HCT116 (cell line): ENCODE results near the gene POC1B. TPM values are rescaled to one million over a fixed set of nuclear protein-coding genes. Genes with fewer than 3 reads are reported as not detected.

Experiments
- ATAC-seq: fragments of 200-7000 bp; cut with Tn5 transposase; 2 replicates; pipeline ENCODE4 v1.9.1; 2020; ENCODE audit warnings: mild to moderate bottlenecking, moderate library complexity
- BruUV-seq: library from RNA; stranded (reverse); fragments of 400-500 nt; replicated peaks from 2 replicates; lab custom pipeline; 2021; lab: Mats Ljungman, UMichigan
- CTCF ChIA-PET: fragments of 300-600 bp; sonication (Branson Sonifier 250); formaldehyde crosslinking; loops from one replicate; lab custom pipeline; 2021; ENCODE audit warnings: antibody characterized with exemption; lab: Charles Lee
- POLR2A ChIA-PET: fragments of 300-600, 350-600 bp; sonication (Branson Sonifier 250); formaldehyde crosslinking; loops from one replicate; lab custom pipeline; 2021; ENCODE audit warnings: antibody characterized with exemption; lab: Charles Lee
- RAD21 ChIA-PET, 2 experiments: fragments of 300-600 bp; sonication (Branson Sonifier 250); formaldehyde crosslinking; loops; one replicate each; lab custom pipeline; 2023; ENCODE audit warnings: low total read pairs in 2 of 2; ENCODE audit not compliant: uncharacterized antibody in 2 of 2, unreplicated experiment in 2 of 2, low non-redundant PET in 1 of 2; lab: Charles Lee
- DNase-seq: peaks from one replicate; pipeline ENCODE4 v3.0.0-alpha.2; 2010; ENCODE audit warnings: low read depth, low spot score
- H2AFZ ChIP-seq: fragments of 200-600 bp; shearing (Covaris generic), sonication (generic); 2 replicates; pipeline ENCODE4 v1.6.1; 2017; ENCODE audit warnings: low read depth, mixed run types, mixed read lengths, antibody characterized with exemption, low read length; ENCODE audit not compliant: poor library complexity, severe bottlenecking
- H3K27ac ChIP-seq: 2 replicates; pipeline ENCODE4 v1.5.1; 2012; ENCODE audit warnings: low read depth, low read length
- H3K27me3 ChIP-seq: fragments of 200-600 bp; sonication (generic); 2 replicates; pipeline ENCODE4 v1.6.1; 2016; ENCODE audit warnings: mixed run types, low read length, mixed read lengths; ENCODE audit not compliant: insufficient read depth
- H3K36me3 ChIP-seq, 2 experiments: fragments of 200-500 bp in 1 of 2; fragments of 200-600 bp in 1 of 2; sonication (Bioruptor generic) in 1 of 2; sonication (generic) in 1 of 2; 2 replicates each; pipeline versions ENCODE4 v1.5.1 to v1.6.1; 2014 to 2016; ENCODE audit warnings: low read length in 2 of 2, inconsistent platforms in 1 of 2, mixed read lengths in 1 of 2, mixed run types in 1 of 2; ENCODE audit not compliant: insufficient read depth in 2 of 2, control insufficient read depth in 1 of 2
- H3K4me1 ChIP-seq, 2 experiments: fragments of 200-600 bp in 1 of 2; sonication (generic) in 1 of 2; 2 replicates each; pipeline versions ENCODE4 v1.5.1 to v1.6.1; 2012 to 2017; ENCODE audit warnings: low read length in 2 of 2, inconsistent platforms in 1 of 2, mild to moderate bottlenecking in 1 of 2, mixed read lengths in 1 of 2, mixed run types in 1 of 2, moderate library complexity in 1 of 2; ENCODE audit not compliant: insufficient read depth in 2 of 2, control insufficient read depth in 1 of 2
- H3K4me2 ChIP-seq: fragments of 200-600 bp; sonication (generic); 2 replicates; pipeline ENCODE4 v1.6.1; 2017; ENCODE audit warnings: mixed run types, low read length, mixed read lengths
- H3K4me3 ChIP-seq, 2 experiments: fragments of 200-600 bp in 1 of 2; sonication (generic) in 1 of 2; replicated peaks in 1 of 2; 2 replicates each; pipeline ENCODE4 v1.5.1; 2011 to 2016; ENCODE audit warnings: low read length in 2 of 2, control low read depth in 1 of 2, low read depth in 1 of 2, mild to moderate bottlenecking in 1 of 2, mixed read lengths in 1 of 2, mixed run types in 1 of 2
- H3K79me2 ChIP-seq: fragments of 200-600 bp; sonication (generic); 2 replicates; pipeline ENCODE4 v1.6.1; 2017; ENCODE audit warnings: mild to moderate bottlenecking, mixed run types, low read length, moderate library complexity, mixed read lengths; ENCODE audit not compliant: insufficient read depth
- H3K9ac ChIP-seq: fragments of 200-600 bp; sonication (generic); 2 replicates; pipeline ENCODE4 v1.6.1; 2016; ENCODE audit warnings: low read length, mixed read lengths
- H3K9me2 ChIP-seq: fragments of 200-600 bp; sonication (generic), shearing (Covaris generic); 2 replicates; pipeline ENCODE4 v1.6.1; 2017; ENCODE audit warnings: mixed run types, mild to moderate bottlenecking, moderate library complexity; ENCODE audit not compliant: insufficient read depth
- H3K9me3 ChIP-seq, 2 experiments: fragments of 200-500 bp in 1 of 2; fragments of 200-600 bp in 1 of 2; sonication (Bioruptor generic) in 1 of 2; sonication (generic) in 1 of 2; 2 replicates each; pipeline ENCODE4 v1.6.1; 2014 to 2017; ENCODE audit warnings: low read length in 2 of 2, mixed read lengths in 2 of 2, inconsistent platforms in 1 of 2, low read depth in 1 of 2, mild to moderate bottlenecking in 1 of 2, mixed run types in 1 of 2, moderate library complexity in 1 of 2; ENCODE audit not compliant: control insufficient read depth in 1 of 2, insufficient read depth in 1 of 2
- H4K20me1 ChIP-seq: fragments of 200-600 bp; sonication (generic), shearing (Covaris generic); 2 replicates; pipeline ENCODE4 v1.6.1; 2017; ENCODE audit warnings: mixed run types, mild to moderate bottlenecking, moderate library complexity; ENCODE audit not compliant: insufficient read depth
- CTCF ChIP-seq, 3 experiments: fragments of 200-600 bp in 1 of 3; sonication (generic) in 1 of 3; IDR thresholded peaks in 2 of 3; conservative IDR thresholded peaks in 1 of 3; 2 replicates each; pipeline ENCODE4 v1.5.1; 2012 to 2017; ENCODE audit warnings: low read depth in 2 of 3, low read length in 2 of 3, antibody characterized with exemption in 1 of 3, borderline replicate concordance in 1 of 3, control low read depth in 1 of 3, mild to moderate bottlenecking in 1 of 3, mixed read lengths in 1 of 3, mixed run types in 1 of 3, moderate library complexity in 1 of 3; ENCODE audit not compliant: insufficient read depth in 1 of 3
- EZH2phosphoT487 ChIP-seq: fragments of 200-600 bp; IDR thresholded peaks from 2 replicates; pipeline ENCODE4 v1.6.1; 2018; ENCODE audit warnings: antibody characterized with exemption, borderline replicate concordance
- FOSL1 ChIP-seq: IDR thresholded peaks from 2 replicates; pipeline ENCODE4 v1.6.1; 2012; ENCODE audit warnings: low read depth
- MAX ChIP-seq: IDR thresholded peaks from 2 replicates; pipeline ENCODE4 v1.6.1; 2012
- POLR2A ChIP-seq: IDR thresholded peaks from 2 replicates; pipeline ENCODE4 v1.7.0; 2011; ENCODE audit warnings: borderline replicate concordance; ENCODE audit not compliant: insufficient read depth, insufficient read length; ENCODE audit errors: extremely low read depth
- POLR2AphosphoS5 ChIP-seq: IDR thresholded peaks from 2 replicates; pipeline ENCODE4 v1.6.1; 2011; ENCODE audit warnings: mild to moderate bottlenecking, low read depth, low read length, moderate library complexity
- RAD21 ChIP-seq: IDR thresholded peaks from 2 replicates; pipeline ENCODE4 v1.6.1; 2012; ENCODE audit warnings: low read depth, mild to moderate bottlenecking
- SIN3A ChIP-seq: IDR thresholded peaks from 2 replicates; pipeline ENCODE4 v1.6.1; 2012; ENCODE audit warnings: low read depth
- SP1 ChIP-seq: IDR thresholded peaks from 2 replicates; pipeline ENCODE4 v1.6.1; 2012; ENCODE audit warnings: low read depth
- TCF7L2 ChIP-seq: IDR thresholded peaks from 2 replicates; pipeline ENCODE4 v1.7.0; 2011; ENCODE audit warnings: borderline replicate concordance, inconsistent platforms; ENCODE audit not compliant: insufficient read depth, insufficient read length; ENCODE audit errors: extremely low read depth
- YY1 ChIP-seq: IDR thresholded peaks from 2 replicates; pipeline ENCODE4 v1.6.1; 2011; ENCODE audit warnings: low read length, low read depth, moderate library complexity, mild to moderate bottlenecking; ENCODE audit not compliant: insufficient replicate concordance; ENCODE audit errors: extremely low read depth
- ZFX ChIP-seq: fragments of 450-650 bp; IDR thresholded peaks from 2 replicates; pipeline ENCODE4 v1.6.1; 2017
- intact Hi-C: fragments of 100-400 bp; cut with micrococcal nuclease; formaldehyde crosslinking; loops from 2 replicates; pipeline ENCODE4 v1.10.0; 2022
- total RNA-seq: library from RNA; stranded (reverse); gene quantifications from one replicate; pipeline ENCODE4 v1.2.1, GENCODE V29; 2021; ENCODE audit not compliant: unreplicated experiment

The POC1B gene
- total RNA-seq, 1 experiment from 2014 or later = 14.3 TPM

GRCh38 chr12:89525305-89525823 lies 483 bp downstream of the POC1B start:
- DNase-seq (no peak), ATAC-seq (peak; percentile 48)
- ChIA-PET CTCF (interaction anchor here (0.8 to 2.6 kb wide), 6 partner anchors 13 to 508 kb away, joined by 3 to 10 read pairs (median 6); no protein-coding TSS in a partner anchor), RAD21 (no interaction called here), POLR2A (interaction anchor here (1.6 kb wide), 1 partner anchor 173 kb away, joined by 5 read pairs; the partner anchor contains the start of gene DUSP6)
- Histone ChIP-seq H3K4me3 (peak overlapping the region; percentile 81 to 86), H3K9me3 (no peaks in the 10 kb centered on the region), H3K27me3 (no peaks in the 10 kb centered on the region), H3K4me1 (peaks cover 4 to 17% of the 10 kb centered on the region in 2 experiments; a peak in 3 of 4 replicates), H3K79me2 (peaks cover 18% of the 10 kb centered on the region), H3K9ac (peak overlapping the region; percentile 71), H4K20me1 (no peaks in the 10 kb centered on the region), H3K9me2 (no peaks in the 10 kb centered on the region), H3K36me3 (peaks cover 0 to 2% of the 10 kb centered on the region in 2 experiments; a peak in 2 of 4 replicates), H3K27ac (peak overlapping the region; percentile 72), H3K4me2 (peak overlapping the region; percentile 85), H2AFZ (no peak overlapping the region)
- no TSS peak for BruUV-seq
- TF ChIP-seq MAX (peak; percentile 76), TCF7L2 (peak; percentile 92), POLR2A (no peak), SP1 (0 out of 2 replicates have a peak, but pooled peaks have one; percentile 4), ZFX (0 out of 2 replicates have a peak, but pooled peaks have one; percentile 29)
- intact Hi-C loops = loop anchor here (2.0 to 5.0 kb wide), 3 partner anchors 173 to 1413 kb away; partner anchors contain the start of gene DUSP6

GRCh38 chr12:89524541-89525304 lies 1.1 kb downstream of the POC1B start, which contains the start of gene GALNT4:
Gene GALNT4 (minus strand): TSS chr12:89524796. CDS start chr12:89524549, 247 bp downstream.
- peaks cover 4 to 17% of the 10 kb centered on the region in 2 experiments; a peak in 3 of 4 replicates for H3K4me1 ChIP-seq
- H3K79me2 ChIP-seq = peaks cover 23% of the 10 kb centered on the region
- peak within 1 kb of the TSS; percentile 81 to 86 for H3K4me3 ChIP-seq
- ATAC-seq = peak; percentile 83
- intact Hi-C loops = loop anchor here (1.0 to 5.0 kb wide), 5 partner anchors 54 to 1412 kb away; partner anchors contain the start of gene DUSP6
- TF ChIP-seq EZH2phosphoT487 (no peak), ZFX (no peak), YY1 (peak; percentile 26), FOSL1 (no peak), RAD21 (peak; percentile 60), SIN3A (0 out of 2 replicates have a peak, but pooled peaks have one; percentile 0), CTCF (IDR thresholded peaks at IDR 0.05 in 2 of 3, conservative IDR thresholded peaks at IDR 0.05 in 1 of 3; ENCODE audit: borderline replicate concordance in 1 of 3, insufficient read depth in 1 of 3, low read depth in 2 of 3, low read length in 2 of 3) (peak; percentile 63 to 67 (median 65); a peak in 5 of 6 replicates), POLR2AphosphoS5 (peak; percentile 68; the same call in 1 of the 2 replicates), SP1 (peak; percentile 2; the same call in 1 of the 2 replicates)
- TF ChIP-seq, all 23 proteins: peak for 6
- no TSS peak for BruUV-seq
- Histone ChIP-seq H3K27ac (peak within 1 kb of the TSS; percentile 72), H3K9me2 (no peaks in the 10 kb centered on the region), H2AFZ (no peak within 1 kb of the TSS), H3K4me2 (peak within 1 kb of the TSS; percentile 85), H3K9ac (peak within 1 kb of the TSS; percentile 71), H3K27me3 (no peaks in the 10 kb centered on the region), H3K9me3 (no peaks in the 10 kb centered on the region), H3K36me3 (peaks cover 0 to 2% of the 10 kb centered on the region in 2 experiments; a peak in 2 of 4 replicates), H4K20me1 (no peaks in the 10 kb centered on the region)
- POLR2A ChIA-PET = interaction anchor here (1.6 kb wide), 1 partner anchor 172 kb away, joined by 5 read pairs; the partner anchor contains the start of gene DUSP6
- RAD21 ChIA-PET = interaction anchor here in 1 of 2 experiments (1.0 kb wide), 1 partner anchor 506 kb away, joined by 4 read pairs; no protein-coding TSS in a partner anchor
- DNase-seq = peak; percentile 62
- CTCF ChIA-PET = interaction anchor here (0.8 to 2.6 kb wide), 8 partner anchors 12 to 507 kb away, joined by 3 to 10 read pairs (median 4); no protein-coding TSS in a partner anchor
